Kasumi-1 (cell line): Measurements from ENCODE around the gene RPS19.

Source experiments
- DNase-seq, 2 experiments: peaks; one replicate each; lab custom pipeline; 2025; lab: John Stamatoyannopoulos, UW

RPS19 gene

GRCh38 chr19:41915021-41915775 is 55.1 kb downstream of the RPS19 start:
- no peak for DNase-seq

GRCh38 chr19:41915776-41916414 is 55.8 kb downstream of the RPS19 start:
- DNase-seq, result no peak

GRCh38 chr19:41917676-41918075 is 57.6 kb downstream of the RPS19 start:
- DNase-seq, result no peak

- no peak for DNase-seq
Measured at GRCh38 chr19:41918095-41918494, 58.0 kb downstream of the RPS19 start.

- no peak for DNase-seq
Measured at GRCh38 chr19:41918653-41919244, 58.7 kb downstream of the RPS19 start.

GRCh38 chr19:41919948-41920712 is 60.1 kb downstream of the RPS19 start:
- no peak for DNase-seq

- DNase-seq, result peak; percentile 30 to 34
Measured at GRCh38 chr19:41920882-41921576, 61.0 kb downstream of the RPS19 start.

- no peak for DNase-seq
Measured at GRCh38 chr19:41921577-41922576, 61.8 kb downstream of the RPS19 start.
